GM19397 (cell line): Measurements from ENCODE around the gene GPR135.

ENCODE experiments used
- ATAC-seq: cut with Tn5 transposase; IDR thresholded peaks from one replicate; pipeline ENCODE4 v1.9.1; 2021; ENCODE audit warnings: mild to moderate bottlenecking, moderate library complexity; ENCODE audit not compliant: unreplicated experiment

GPR135 gene

GRCh38 chr14:59424341-59425071, 40.7 kb downstream of the GPR135 start:
- ATAC-seq = no peak

DNA sequence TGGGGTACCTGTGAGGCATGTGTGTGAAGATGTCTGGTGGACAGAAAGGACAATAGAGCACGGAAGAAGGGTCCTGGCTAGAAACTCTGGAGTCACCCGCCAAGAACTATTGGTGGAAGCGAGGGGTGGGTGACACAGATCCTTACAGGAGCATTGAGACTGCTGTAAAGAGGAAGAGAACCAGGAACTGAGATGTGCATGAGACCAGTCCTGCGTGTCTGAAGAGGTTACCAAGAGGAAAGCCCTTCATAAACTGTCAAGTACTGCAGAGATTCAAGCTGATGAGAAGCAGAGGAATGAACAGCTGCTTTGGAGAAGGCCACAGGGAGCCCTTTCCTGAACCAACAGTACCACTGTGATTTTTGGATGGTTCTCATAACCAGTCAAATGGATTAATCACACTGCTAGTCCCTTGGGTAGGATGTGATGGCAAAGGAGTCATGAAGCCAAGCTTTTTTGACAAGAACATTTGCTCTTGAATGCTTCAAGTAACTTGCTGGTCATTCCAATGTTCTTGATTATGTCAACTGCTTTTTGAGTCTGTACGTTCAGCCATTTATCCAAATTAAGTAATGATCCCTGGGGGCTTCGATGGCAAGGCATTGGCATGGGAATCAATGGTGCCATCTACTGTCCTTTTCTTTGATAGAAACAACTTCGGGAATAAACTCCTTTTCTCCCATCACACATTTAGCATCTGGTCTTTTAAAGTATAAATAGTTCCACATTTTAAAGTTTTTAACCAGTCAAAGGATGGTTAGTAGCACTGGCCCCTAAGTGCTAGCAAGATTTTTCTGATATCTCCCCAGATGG, 42.9 kb downstream of the GPR135 start:
- ATAC-seq = no peak

DNA sequence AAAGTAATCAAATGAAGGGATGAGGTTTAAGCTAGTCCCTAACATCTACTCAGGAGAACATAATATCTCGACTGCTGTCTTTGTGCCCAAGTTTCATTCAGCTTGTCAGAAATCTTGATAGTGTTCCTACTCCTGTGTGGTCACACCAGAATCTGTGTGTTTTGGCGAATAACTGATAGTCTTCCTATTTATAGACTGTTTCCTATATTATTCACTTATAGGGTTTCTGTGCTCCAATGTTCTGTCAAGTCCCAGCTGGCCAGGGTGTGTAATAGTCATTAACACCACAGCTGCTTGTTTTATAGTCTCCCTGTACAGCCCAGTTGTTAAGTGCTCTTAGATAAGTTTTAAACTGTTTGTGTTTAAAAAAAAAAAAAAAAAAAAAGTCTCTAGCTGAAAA, 45.9 kb downstream of the GPR135 start:
- no peak for ATAC-seq

DNA sequence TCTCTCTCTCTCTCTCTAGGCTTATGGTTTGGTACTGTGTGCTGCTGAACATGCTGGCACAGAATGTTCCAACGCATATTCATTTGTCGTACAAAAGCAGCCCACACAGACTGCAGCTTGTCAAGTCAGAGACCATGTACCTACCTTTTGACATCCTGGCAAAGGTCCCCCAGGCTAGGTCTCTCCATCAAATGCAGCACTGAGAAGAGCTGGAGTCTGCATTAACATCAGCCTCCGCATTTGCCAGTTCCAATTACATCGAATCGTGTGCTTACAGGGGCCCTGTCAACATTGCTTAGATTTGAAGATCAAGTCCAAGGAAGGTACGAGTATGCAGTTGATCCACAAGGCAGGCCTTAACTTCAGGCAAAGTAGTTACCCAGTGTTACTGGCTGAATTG, 47.9 kb downstream of the GPR135 start:
- no peak for ATAC-seq

DNA sequence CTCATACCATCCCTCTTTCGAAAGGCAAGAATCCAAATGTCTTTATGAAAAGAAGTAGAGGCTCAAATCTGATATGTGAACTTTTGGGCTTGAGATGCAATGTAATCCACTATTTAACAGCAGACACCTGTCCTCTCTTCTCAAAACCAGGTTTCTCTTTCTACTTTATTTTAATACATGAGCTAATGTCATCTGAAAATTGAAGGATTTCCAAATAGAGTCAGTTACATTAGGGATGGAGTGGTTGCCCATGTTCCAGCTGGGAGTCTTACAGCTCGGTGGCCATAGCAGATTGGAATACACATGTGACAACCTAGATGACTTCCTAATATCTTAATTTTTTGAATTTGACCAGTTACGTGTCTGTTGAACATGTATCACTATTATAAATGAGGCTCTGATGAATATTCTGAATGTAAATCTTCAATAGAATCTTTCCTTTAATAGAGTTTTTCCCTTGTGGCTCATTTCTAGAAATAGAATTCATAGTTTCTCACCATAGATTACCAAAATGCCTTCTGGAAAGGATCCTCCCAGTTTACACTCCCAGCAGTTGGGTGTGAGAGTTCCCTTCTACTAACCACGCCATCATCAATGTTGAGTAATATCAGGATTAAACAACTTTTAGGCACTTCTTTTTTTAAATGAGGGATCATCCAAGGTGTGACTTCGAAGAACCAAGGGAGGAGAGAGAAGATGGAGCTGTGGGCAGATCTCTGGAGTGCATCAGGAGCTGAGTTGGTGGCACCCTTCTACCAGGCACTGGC, 49.2 kb downstream of the GPR135 start:
- ATAC-seq = no peak
